GM15510 (cell line): Measurements from ENCODE around the gene CBARP.
A peak's percentile ranks its signal among the peaks of the same experiment; 100 is the strongest.

Source experiments
- POLR2A ChIP-seq: IDR thresholded peaks from 3 replicates; pipeline ENCODE4 v1.6.1; 2011; ENCODE audit warnings: borderline replicate concordance; ENCODE audit not compliant: insufficient read length; ENCODE audit errors: extremely low read depth

The CBARP gene

DNA sequence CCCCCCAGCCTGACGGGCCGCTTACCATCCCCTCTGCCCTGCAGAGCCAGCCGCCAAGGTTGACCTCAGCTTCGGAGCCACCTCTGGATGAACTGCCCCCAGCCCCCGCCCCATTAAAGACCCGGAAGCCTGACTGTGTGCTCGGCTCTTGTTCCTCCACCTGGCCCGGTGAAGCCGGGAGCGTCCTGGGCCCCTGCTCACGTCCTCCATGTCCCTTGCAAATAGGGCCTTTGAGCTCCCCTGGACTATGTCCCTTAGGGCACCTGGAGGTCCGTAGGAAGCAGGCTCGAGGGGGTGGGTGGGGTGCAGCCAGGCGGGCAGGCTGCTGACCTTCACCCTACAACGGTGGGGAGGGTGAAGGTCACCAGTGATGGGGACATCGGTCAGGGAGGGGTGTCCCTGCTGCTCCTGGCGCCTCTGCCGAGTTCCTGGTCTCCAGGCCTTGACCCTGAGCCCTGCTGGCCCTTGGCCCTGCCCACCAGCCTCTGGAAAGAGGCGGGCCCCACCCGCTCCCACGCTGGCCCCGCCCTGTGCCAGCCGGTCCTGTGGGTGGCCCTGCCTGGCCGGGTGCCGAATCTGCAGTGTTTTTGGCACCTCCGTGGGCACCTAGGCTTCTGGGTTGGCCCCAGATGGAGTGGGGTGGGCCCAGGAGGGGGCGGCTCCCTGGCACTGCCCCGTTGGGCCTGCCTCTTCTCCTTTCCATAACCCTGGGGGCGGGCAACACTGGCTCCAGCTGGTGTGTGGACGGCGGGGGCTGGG is 7.1 kb upstream of the CBARP start:
- TF ChIP-seq POLR2A, result no peak

GRCh38 chr19:1243768-1244692 is 6.2 kb upstream of the CBARP start:
- no peak for TF ChIP-seq POLR2A

- TF ChIP-seq POLR2A, result peak; percentile 80
These were observed 3.8 kb upstream of the CBARP start, which contains the start of gene ATP5F1D for GRCh38 chr19:1241417-1242095. Gene ATP5F1D, plus strand, starts transcription at chr19:1241751. Its CDS starts 100 bp downstream, at chr19:1241851.

DNA sequence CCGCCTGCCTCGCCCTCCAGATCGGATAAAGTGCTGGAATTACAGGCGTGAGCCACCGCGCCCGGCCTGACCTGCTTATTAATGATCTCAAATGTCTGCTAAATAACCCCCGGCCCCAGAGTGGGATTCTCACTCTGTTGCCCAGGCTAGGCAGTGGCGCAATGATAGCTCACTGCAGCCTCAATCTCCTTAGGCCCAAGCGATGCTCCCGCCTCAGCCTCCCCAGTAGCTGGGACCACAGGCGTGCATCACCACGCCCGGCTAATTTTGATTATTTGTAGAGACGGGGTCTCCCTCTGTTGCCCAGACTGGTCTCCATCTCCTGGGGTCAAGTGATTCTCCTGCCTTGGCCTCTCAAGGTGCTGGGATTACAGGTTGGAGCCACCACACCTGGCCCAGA is 3.1 kb upstream of the CBARP start:
- no peak for TF ChIP-seq POLR2A

DNA sequence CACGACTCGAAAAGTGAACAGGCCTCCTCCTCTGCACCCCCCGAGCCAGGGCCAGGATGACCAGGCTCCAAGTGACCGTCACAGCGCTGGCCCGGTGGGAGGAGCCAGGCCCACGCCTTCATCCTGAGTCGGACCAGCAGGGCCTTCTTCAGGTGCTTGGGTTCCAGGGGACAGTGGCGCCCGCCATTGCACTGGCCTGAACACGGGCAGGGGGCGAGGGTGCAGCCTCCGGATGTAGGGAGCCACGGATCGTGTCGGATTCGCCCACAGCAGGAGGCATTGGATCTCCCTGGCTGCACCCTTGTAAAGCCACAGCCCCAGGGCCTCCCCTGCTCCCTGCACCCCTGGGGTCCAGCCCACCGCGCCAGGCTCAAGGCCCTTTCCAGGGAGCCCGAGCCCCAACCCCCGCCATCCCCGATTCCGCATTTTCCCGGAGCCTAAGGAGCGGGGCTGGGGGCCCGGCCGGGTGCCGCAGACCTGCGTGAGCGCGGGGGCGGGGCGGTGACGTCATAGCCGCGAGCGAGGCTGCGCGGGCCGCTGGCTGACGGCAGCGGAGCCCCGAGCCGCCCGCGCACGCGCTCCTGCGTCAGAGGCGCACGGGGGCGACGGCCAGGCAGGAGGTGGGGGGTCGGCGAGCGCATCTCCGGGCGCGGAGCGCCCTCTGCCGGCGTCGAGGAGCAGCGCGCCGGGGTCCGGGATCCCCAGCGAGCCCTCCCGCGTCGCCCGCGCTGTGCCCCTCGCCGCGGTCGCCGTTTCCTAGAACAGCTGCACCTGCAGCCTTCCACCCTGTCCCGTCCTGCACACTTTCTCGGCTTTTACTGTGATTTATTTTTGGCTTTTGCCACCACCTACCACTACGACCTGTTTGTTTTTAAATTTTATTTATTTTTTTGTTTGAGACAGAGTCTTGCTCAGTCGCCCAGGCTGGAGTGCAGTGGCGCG is 2.3 kb upstream of the CBARP start:
- no peak for TF ChIP-seq POLR2A

DNA sequence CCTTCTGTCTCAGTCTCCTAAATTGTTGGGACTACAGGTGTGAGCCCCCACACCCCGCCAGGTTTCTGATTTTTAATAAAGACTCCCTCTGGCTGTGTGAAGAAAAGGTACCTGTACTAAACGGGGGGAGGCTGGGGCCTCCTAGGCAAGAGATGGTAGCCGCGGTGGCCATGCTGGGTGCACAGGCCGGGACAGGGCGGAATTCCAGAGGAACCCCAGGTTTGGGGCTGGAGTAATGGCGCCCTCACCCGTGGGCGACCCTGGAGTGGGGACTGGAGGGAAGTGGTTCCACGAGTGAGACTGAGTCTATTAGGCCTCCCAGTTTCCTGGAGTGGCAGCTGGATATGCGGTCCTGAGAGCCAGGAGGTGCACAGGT is 1.6 kb upstream of the CBARP start:
- no peak for TF ChIP-seq POLR2A

DNA sequence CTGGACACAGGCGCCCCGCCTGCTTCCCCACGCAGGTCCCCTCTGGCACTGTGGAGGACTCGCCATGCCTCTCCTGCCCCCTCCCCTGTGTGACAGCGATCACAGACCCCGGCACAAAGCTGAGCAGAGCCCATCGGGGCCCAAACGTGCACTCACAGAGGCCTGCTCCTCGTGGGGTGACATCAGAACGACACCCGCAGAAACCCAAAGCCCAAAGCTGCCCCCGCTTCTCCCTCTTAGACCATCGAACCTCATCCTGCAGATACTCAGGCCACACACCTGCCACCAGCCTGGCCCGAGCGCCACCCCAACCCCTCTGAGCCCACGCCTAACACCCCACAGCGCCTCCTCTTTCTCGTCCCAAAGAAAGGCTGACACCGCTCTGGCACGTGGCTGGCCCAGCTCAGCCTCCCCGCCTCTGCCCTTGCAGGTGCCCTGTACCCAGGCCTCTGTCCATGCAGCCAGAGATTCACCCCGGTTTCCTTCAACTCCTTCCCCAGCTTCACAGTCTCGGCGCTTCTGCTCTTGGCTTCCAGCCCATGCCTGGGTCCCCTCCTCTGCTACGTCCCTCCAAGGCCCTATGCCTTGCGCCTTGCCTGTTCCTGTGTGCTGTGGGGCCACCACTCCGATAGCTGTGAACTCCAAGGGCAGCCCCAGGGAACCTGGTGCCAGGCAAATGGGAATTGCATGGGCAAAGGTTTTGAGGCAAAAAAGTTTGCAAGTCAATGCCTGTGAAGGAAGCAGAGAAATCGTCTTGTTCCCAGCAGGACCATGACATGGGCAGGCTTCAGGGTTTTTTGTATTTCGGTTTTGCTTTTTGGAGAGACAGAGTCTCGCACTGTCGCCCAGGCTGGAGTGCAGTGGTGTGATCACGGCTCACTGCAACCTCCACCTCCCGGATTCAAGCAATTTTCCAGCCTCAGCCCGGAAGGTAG is 831 bp upstream of the CBARP start:
- no peak for TF ChIP-seq POLR2A

- TF ChIP-seq POLR2A, result no peak
These were observed 662 bp downstream of the CBARP start for GRCh38 chr19:1237027-1237659.

GRCh38 chr19:1236576-1236975 is 1.2 kb downstream of the CBARP start:
- TF ChIP-seq POLR2A, result no peak

GRCh38 chr19:1235625-1236538 is 1.9 kb downstream of the CBARP start:
- no peak for TF ChIP-seq POLR2A

- TF ChIP-seq POLR2A, result no peak
These were observed 2.8 kb downstream of the CBARP start for GRCh38 chr19:1234955-1235380.
